Stimulated activated naive CD8-positive, alpha-beta T cell treated with anti-CD3 and anti-CD28 coated beads, Interleukin-15, Interleukin-2, amounts not matched to agents 100 ng/mL and 50 ng/mL, for 24 hours (primary cell): ENCODE results near the gene KCNH2.

Experiments used
- H3K27ac Mint-ChIP-seq: one replicate; pipeline ENCODE4 v1.8.0; 2021; ENCODE audit warnings: mild to moderate bottlenecking, mixed read lengths
- H3K27me3 Mint-ChIP-seq: one replicate; pipeline ENCODE4 v1.8.0; 2021; ENCODE audit warnings: mixed read lengths
- H3K36me3 Mint-ChIP-seq: one replicate; pipeline ENCODE4 v1.8.0; 2021; ENCODE audit warnings: low read depth, mixed read lengths
- H3K4me1 Mint-ChIP-seq: one replicate; pipeline ENCODE4 v1.8.0; 2021; ENCODE audit warnings: low read depth, mixed read lengths
- H3K4me3 Mint-ChIP-seq: one replicate; pipeline ENCODE4 v1.8.0; 2021; ENCODE audit warnings: mild to moderate bottlenecking, mixed read lengths
- H3K9me3 Mint-ChIP-seq: one replicate; pipeline ENCODE4 v1.8.0; 2021; ENCODE audit warnings: mixed read lengths

KCNH2 gene

DNA sequence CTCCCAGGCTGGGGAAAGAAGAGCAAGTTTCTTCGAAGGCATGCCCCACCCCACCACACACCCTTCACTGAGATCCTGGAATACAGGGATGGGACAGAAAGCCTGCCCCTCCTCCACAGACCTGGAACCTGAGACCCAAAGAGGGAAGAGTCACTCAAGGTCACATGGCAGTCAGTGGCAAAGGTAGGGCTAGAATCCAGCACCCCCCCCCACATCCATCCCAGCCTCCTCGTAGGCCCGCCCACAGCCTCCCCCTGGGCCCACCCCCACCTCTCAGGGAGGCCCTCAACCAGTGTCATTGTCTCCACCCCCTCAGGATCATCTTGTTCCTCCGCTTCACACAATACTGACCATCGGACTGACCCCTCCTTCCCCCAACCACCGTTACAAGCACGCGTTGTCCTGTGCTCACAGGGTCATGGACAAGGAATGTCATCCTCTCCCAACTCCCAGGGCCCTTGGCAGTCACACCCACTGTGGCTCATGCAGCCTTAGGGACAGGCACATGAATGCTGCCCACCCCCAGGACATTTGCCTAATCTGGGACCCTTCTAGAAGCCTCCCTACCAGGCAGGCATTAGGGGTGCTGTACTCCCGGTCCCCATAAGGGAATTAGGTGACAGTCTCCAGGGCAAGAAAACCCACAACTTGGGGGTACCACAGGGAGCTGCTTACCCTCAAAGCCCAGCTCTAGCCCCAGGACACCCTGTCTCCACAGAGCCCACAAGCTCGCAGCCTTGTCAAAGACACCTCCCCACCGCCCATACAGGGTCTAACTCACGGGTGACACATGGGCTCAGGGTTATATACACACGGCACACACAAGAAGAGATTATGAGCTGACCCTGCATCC is 1.4 kb downstream of the KCNH2 start:
- H3K27ac Mint-ChIP-seq, result no peak overlapping the region

DNA sequence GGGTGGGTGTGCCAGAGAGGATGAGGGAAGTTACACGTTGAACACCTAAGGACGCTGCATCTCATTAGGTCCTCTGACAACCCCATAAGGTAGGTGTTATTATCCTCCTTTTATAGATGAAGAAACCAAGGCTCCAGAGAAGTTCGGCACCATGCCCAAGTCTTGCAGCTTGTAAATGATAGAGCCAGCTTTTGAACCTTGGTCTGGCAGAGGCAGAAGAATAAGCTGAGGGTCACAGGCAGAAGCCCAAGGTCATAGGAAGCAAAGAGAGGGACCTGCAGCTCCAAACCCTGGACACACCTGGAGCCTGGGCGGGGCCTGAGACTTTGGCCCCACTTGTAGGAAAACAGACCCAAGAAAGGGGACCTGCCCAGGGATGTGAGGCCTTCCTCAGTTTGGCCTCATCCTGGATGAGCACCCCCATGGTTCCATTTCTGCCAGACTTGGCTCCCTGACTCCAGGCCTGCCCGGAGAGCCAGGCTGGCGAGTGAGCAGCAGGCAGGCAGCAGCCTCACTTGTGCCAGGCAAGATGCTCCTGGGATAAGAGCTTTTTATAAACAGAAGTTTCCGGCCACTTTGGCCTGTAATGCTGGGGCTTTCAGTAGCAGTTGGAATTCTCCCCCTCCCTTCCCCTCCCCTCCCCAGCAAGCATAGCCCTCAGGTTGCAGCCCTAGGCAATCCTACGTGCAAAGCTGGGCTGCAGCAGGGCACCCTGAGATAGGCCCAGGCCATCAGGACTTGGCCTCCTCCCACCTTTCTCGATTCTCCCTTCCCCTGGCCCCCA is 2.4 kb downstream of the KCNH2 start:
- Mint-ChIP-seq H3K27ac (no peak overlapping the region), H3K36me3 (no peaks in the 10 kb centered on the region), H3K4me3 (peak overlapping the region; percentile 41), H3K9me3 (no peaks in the 10 kb centered on the region), H3K4me1 (peaks cover 26% of the 10 kb centered on the region), H3K27me3 (peaks cover 36% of the 10 kb centered on the region)

More for the DNA sequence above, 1.4 kb downstream of the KCNH2 start:
- H3K4me3 Mint-ChIP-seq, result peak overlapping the region; percentile 73
- H3K4me1 Mint-ChIP-seq, result peaks cover 26% of the 10 kb centered on the region
- no peaks in the 10 kb centered on the region for H3K9me3 Mint-ChIP-seq
- no peaks in the 10 kb centered on the region for H3K36me3 Mint-ChIP-seq
- H3K27me3 Mint-ChIP-seq, result peaks cover 46% of the 10 kb centered on the region

DNA sequence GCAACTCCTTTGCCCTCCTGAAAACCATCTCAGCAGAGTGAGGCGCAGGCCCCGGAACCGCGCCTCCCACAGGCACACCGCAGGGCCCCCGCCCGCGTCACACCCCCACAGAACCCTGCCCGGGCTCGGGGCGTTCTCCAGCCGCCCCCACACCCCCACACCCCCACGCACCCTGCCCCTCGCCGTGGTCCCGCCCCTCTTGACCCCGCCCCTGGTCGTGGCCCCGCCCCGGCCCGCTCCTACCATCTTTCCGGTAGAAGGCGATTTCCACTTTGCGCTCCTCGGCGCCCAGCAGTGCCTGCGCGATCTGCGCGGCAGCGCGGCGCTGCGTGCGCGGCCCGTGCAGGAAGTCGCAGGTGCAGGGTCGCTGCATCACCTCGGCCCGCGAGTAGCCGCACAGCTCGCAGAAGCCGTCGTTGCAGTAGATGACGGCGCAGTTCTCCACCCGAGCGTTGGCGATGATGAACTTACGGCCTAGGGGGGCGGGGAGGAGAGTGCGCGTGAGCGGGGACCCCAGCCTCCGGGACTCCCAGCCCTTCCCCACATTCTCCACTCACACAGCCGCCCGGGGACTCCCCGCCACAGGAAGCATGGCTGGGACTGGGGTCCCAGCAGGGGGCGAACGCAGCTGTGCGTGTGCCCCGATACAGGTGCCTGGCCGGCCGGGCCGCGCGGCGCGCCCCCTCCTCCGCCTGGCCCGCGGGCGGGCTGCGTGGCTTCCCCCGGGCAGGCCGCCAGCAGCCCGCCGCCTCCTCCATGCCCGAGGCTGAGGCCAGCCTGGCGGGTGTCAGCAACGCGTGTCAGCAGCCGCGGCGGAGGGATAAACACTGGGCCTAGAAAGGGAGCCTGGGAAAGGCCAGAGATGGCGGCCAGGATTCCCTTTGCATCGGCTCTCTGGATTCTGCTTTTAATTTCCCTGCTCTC is 3.4 kb downstream of the KCNH2 start:
- peaks cover 26% of the 10 kb centered on the region for H3K4me1 Mint-ChIP-seq
- peaks cover 28% of the 10 kb centered on the region for H3K27me3 Mint-ChIP-seq
- H3K27ac Mint-ChIP-seq, result no peak overlapping the region

DNA sequence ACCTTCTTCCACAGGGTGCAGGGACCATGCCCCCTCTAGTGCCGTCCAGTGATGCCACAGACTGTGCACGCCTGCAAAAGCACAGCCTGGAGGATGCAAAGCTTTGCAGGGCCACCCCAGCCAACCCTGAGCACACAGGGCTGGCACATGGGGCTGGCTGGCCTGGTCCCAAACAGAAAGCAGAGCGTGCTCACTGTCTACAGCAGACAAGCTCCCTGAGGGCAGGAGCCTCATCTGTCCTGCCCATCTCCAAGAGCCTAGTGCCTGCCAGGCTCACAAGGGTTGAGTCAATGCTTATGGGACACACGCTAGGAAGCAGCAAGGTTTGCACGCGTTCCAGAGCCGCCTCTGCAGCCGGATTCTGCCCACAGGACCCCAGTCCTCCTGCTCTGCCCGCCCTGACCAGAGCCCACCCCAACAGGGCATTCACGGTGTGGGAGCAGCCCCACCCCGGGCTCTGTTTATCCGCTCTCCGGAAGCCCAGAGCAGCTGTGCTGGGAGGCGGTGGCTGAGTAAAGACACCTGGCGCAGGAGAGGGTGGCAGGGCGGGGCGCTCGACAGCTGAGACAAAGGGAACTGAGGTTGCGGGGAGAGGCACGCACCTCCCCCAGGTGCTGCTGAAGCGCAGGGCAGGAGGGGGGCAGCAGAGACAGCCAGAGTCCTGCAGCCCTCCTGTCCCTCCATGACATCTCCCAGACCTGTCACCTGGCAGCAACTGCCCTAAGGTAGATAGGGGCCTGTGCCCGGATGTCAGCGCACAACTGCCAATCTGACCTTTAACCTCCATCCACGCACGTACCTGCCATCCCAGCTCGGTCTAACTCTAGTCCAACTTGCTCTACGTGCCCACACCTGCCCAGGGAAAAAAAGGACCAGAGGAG is 4.3 kb downstream of the KCNH2 start:
- no peaks in the 10 kb centered on the region for H3K9me3 Mint-ChIP-seq
- peaks cover 24% of the 10 kb centered on the region for H3K4me1 Mint-ChIP-seq
- H3K27me3 Mint-ChIP-seq, result peaks cover 23% of the 10 kb centered on the region
- peak overlapping the region; percentile 78 for H3K4me3 Mint-ChIP-seq
- no peaks in the 10 kb centered on the region for H3K36me3 Mint-ChIP-seq
- H3K27ac Mint-ChIP-seq, result no peak overlapping the region

More for the DNA sequence above, 3.4 kb downstream of the KCNH2 start:
- Mint-ChIP-seq H3K36me3 (no peaks in the 10 kb centered on the region), H3K9me3 (no peaks in the 10 kb centered on the region), H3K4me3 (peak overlapping the region; percentile 78)

DNA sequence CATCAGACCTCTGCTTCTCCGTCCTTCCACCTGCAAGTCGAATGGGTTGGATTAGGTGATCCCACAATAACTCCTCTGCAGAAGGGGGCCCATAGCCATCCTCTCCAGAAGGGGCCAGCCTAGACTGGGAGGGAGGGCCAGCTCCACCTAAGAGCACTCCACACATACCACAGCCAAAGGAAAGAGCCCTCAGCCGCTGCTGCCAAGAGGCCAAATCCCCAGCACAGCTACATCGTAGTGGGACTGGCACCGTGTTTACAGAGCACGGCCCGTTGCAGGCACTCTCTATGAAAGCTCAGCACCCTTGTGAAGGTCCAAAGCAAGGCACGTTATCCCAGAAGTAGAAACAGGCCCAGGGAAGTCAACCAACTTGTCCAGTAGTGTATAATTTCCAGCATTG is 5.4 kb downstream of the KCNH2 start:
- Mint-ChIP-seq H3K4me1 (peaks cover 20% of the 10 kb centered on the region), H3K9me3 (no peaks in the 10 kb centered on the region), H3K27me3 (peaks cover 22% of the 10 kb centered on the region), H3K36me3 (no peaks in the 10 kb centered on the region), H3K27ac (no peak overlapping the region), H3K4me3 (no peak overlapping the region)

DNA sequence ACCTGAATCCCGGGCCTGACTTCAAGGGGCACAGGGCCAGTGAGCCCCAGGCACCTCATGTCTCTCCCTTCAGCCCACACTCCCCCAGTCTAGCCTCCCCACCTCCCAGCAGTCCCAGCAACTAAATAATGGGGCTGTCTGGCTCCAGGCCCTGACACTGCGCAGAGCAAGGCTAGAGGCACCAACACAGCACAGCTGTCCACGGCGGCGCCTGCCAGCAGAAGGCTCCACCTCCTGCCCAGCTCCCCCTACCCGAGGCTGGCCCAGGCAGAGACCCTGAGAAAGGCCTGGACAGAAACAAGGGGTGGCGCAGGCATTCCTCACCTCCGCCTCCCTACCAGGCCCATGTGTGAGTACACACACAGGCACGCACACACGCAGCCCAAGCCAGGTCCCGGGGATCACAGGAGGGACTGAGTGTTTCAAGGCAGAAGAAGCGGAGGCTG is 6.1 kb downstream of the KCNH2 start:
- Mint-ChIP-seq H3K9me3 (no peaks in the 10 kb centered on the region), H3K36me3 (no peaks in the 10 kb centered on the region), H3K4me3 (no peak overlapping the region), H3K27me3 (peaks cover 17% of the 10 kb centered on the region), H3K27ac (no peak overlapping the region), H3K4me1 (peaks cover 15% of the 10 kb centered on the region)

DNA sequence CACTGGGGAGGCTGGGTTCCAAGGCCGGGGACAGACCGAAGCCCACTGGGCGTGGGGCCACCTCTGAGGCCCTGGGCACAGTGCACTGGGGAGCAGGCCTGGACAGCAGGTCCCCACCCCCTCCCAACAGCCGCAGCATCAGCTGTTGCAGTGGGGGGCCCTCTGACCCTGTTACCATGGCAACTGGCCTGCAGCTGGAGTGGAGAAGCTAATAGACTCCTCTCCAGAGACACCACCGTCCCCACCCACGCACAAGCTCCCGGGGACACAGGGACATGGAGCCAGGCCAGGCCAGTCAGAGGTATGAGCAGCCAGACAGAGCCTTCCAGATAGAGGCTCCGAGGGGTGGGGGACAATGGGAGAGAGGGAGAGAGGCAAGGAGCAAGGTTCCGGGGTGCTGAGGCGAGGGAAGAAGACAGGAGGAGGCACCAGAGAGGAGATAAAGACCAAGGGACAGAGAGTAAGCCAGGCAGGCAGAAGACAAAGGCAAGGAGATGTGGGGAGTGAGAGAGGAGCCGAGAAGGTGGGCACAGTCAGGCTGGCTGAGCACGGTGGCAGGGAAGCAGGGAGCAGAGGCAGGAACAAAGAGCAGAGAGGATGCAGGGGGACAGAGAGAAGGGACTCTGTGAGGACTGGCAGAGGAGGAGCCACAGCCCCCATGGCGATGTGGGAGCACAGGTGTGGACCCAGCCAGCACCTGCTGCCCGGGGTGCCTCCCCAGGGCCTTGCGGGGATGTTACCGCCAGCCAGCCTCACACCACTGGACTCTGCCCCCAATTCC is 6.7 kb downstream of the KCNH2 start:
- H3K9me3 Mint-ChIP-seq, result no peaks in the 10 kb centered on the region
- H3K4me1 Mint-ChIP-seq, result peaks cover 11% of the 10 kb centered on the region
- no peaks in the 10 kb centered on the region for H3K36me3 Mint-ChIP-seq
- H3K27me3 Mint-ChIP-seq, result peaks cover 11% of the 10 kb centered on the region
- H3K4me3 Mint-ChIP-seq, result no peak overlapping the region
- no peak overlapping the region for H3K27ac Mint-ChIP-seq

DNA sequence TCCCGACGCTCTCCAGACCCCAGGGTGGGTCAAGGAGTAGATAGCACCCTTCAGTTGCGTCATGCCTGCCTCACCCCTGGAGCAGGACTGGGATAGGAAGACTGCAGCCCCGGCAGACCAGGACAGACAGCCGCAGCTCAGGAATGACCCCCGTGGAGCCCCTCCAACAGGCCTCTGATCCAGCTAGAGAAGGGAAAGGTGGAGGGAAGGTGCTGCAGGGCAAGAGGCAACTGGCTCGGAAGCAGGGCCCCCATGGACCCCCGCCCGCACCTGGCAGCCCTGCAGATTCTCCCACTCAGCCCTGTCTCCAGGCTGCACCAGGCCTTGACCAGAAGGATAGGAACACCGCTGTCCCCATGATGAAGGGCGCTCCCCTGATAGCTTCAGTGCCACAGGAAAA is 7.7 kb downstream of the KCNH2 start:
- peaks cover 10% of the 10 kb centered on the region for H3K4me1 Mint-ChIP-seq
- no peak overlapping the region for H3K4me3 Mint-ChIP-seq
- no peak overlapping the region for H3K27ac Mint-ChIP-seq
- H3K36me3 Mint-ChIP-seq, result no peaks in the 10 kb centered on the region
- peaks cover 4% of the 10 kb centered on the region for H3K27me3 Mint-ChIP-seq
- no peaks in the 10 kb centered on the region for H3K9me3 Mint-ChIP-seq

DNA sequence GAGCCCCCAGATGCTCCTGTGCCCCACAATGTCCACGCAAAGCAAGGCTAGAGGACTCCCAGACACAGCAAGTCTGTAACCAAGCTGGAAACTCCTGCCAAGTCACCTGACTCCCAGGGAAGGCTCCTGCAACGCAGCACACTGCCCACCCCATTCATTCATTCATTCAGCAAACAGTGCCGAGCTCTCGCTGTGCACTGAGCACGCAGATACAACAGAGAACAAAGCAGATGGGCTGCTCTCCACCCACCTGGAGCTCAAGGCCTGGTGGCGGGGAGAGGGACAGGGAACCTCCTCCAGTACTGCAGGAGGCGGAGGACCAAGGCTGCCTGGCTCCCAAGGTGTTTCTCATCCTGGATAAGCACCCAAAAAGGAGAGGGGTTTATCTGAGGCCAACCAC is 8.6 kb downstream of the KCNH2 start:
- Mint-ChIP-seq H3K36me3 (no peaks in the 10 kb centered on the region), H3K9me3 (no peaks in the 10 kb centered on the region), H3K4me1 (peaks cover 4% of the 10 kb centered on the region), H3K4me3 (no peak overlapping the region), H3K27ac (no peak overlapping the region), H3K27me3 (peaks cover 3% of the 10 kb centered on the region)

DNA sequence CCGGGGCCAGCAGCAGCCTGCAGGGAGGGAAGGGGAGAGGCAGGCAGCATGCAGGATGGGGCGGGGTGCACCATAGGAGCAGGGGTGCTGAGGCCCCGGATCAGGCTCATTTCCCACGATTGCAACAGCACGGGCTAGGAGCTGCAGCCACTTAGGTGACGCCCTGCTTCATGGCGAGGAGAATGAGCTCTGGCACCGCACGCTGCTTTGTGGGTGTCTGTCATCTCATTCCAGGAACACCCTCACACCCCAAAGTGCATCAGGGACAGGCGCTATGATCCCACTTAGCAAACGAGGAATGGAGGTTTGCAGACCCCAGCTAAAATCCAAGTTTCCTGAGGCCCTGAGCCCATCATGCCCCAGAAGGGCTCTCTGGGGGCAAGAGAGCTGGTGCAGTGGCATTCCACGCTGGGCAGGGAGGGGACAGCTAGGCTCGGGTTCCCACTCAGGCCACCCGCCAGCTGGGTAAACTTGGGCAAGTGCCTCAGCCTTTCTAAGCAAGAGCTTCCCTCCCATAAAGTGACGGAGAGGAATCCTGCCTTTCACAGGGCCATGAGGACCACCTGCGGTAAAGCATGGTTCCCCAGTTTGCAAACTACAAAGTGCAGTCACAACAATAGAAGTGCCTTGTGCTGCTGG is 9.3 kb downstream of the KCNH2 start:
- H3K36me3 Mint-ChIP-seq, result no peaks in the 10 kb centered on the region
- H3K9me3 Mint-ChIP-seq, result no peaks in the 10 kb centered on the region
- H3K27ac Mint-ChIP-seq, result no peak overlapping the region
- peaks cover 3% of the 10 kb centered on the region for H3K27me3 Mint-ChIP-seq
- no peak overlapping the region for H3K4me3 Mint-ChIP-seq
- H3K4me1 Mint-ChIP-seq, result no peaks in the 10 kb centered on the region

DNA sequence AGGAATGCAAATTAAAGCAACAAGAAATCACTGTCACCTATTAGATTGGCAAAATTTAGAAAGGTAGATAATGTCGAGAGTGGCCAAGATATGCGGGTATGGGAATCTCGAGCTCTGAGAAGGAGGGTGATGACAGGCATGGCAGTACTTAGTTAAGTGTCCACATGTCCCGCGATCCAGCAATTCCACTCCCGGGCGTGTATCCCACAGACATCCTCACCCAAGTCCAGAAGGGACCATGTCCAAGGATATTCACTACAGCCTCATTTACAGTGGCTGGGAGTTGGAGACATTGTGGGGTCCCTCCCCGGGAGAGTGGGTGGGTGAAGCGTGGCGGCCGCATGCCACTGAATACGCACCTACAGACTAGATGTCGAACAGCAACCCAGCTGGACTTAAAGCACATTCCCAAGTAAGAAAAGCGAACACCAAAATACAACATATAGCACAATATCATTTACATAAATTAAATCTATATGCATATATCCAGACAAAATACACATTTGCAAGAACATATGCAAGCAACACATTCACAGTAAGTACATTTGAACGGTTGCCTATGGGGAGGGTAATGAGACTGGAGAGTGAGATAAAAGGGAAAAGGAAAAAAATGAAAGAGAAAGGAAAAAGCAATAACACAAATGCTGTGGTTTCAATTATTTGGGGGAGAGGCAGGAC is 9.9 kb downstream of the KCNH2 start:
- Mint-ChIP-seq H3K27ac (no peak overlapping the region), H3K27me3 (peaks cover 3% of the 10 kb centered on the region), H3K36me3 (no peaks in the 10 kb centered on the region), H3K4me1 (no peaks in the 10 kb centered on the region), H3K9me3 (no peaks in the 10 kb centered on the region), H3K4me3 (no peak overlapping the region)

DNA sequence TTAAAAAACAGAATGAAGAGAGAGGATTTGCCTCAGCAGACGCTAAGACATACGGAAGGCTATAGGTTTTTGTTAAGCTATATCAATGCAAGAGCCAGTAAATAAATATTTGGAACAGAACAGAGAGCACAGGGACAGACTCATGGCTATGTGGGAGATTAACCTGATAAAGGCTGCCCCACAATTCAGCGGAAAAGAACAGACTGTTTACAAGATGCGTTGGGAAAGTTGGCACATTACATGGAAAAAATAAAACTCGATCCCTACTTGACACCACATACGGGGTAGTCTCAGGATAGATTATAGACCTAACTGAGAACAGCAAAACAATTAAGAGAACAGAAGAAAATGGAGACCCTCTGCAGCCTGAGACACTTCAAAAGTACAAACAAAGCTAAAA is 10.8 kb downstream of the KCNH2 start:
- Mint-ChIP-seq H3K27ac (no peak overlapping the region), H3K4me3 (no peak overlapping the region), H3K9me3 (no peaks in the 10 kb centered on the region), H3K27me3 (peaks cover 9% of the 10 kb centered on the region), H3K36me3 (no peaks in the 10 kb centered on the region), H3K4me1 (no peaks in the 10 kb centered on the region)
